IMR-90 (cell line): ENCODE data around the gene GNG12. TPM values are rescaled to one million over a fixed set of nuclear protein-coding genes. Genes with fewer than 3 reads are reported as not detected.

Experiments
- ATAC-seq: fragments of 200-7000 bp; cut with Tn5 transposase; 2 replicates; pipeline ENCODE4 v1.9.1; 2020; ENCODE audit warnings: low read depth, mild to moderate bottlenecking, moderate library complexity
- BruUV-seq: library from RNA; stranded (reverse); fragments of 400-500 nt; replicated peaks from 2 replicates; lab custom pipeline; 2021; lab: Mats Ljungman, UMichigan
- CTCF ChIA-PET: fragments of 300-600 bp; formaldehyde crosslinking; extraction: SDS; loops from one replicate; lab custom pipeline; 2021; ENCODE audit warnings: antibody characterized with exemption; lab: Yijun Ruan, JAX
- POLR2A ChIA-PET: fragments of 300-600 bp; sonication (Branson Sonifier 250); formaldehyde crosslinking; loops from one replicate; lab custom pipeline; 2022; ENCODE audit warnings: antibody characterized with exemption; ENCODE audit not compliant: unreplicated experiment; lab: Charles Lee
- DNase-seq: peaks from one replicate; pipeline ENCODE4 v3.0.0; 2013
- H2AFZ ChIP-seq: replicated peaks from 2 replicates; pipeline ENCODE3; 2013; ENCODE audit warnings: low read length, mild to moderate bottlenecking; ENCODE audit not compliant: poor library complexity
- H2AK5ac ChIP-seq: 2 replicates; pipeline ENCODE4 v1.6.1; 2013; ENCODE audit warnings: low read depth, low read length, inconsistent platforms
- H2AK9ac ChIP-seq: replicated peaks from 2 replicates; pipeline ENCODE3; 2013; ENCODE audit warnings: mild to moderate bottlenecking, low read depth, low read length, moderate library complexity; ENCODE audit not compliant: poor library complexity
- H2BK120ac ChIP-seq: 2 replicates; pipeline ENCODE4 v1.6.1; 2013; ENCODE audit warnings: low read depth, low read length, inconsistent platforms
- H2BK15ac ChIP-seq: 3 replicates; pipeline ENCODE4 v1.6.1; 2013; ENCODE audit warnings: low read depth, low read length, inconsistent platforms
- H2BK20ac ChIP-seq: 2 replicates; pipeline ENCODE4 v1.6.1; 2013; ENCODE audit warnings: low read depth, mild to moderate bottlenecking, inconsistent platforms, low read length, moderate library complexity
- H2BK5ac ChIP-seq: 2 replicates; pipeline ENCODE4 v1.6.1; 2013; ENCODE audit warnings: mild to moderate bottlenecking, low read depth, low read length, inconsistent platforms; ENCODE audit not compliant: poor library complexity, severe bottlenecking
- H3K14ac ChIP-seq: replicated peaks from 2 replicates; pipeline ENCODE4 v1.6.1; 2013; ENCODE audit warnings: low read depth, low read length, inconsistent platforms
- H3K18ac ChIP-seq: 2 replicates; pipeline ENCODE4 v1.6.1; 2013; ENCODE audit warnings: low read depth, low read length, control low read depth
- H3K23ac ChIP-seq: 2 replicates; pipeline ENCODE4 v1.6.1; 2013; ENCODE audit warnings: low read depth, low read length, inconsistent platforms
- H3K27ac ChIP-seq: 2 replicates; pipeline ENCODE4 v1.5.1; 2013; ENCODE audit warnings: mild to moderate bottlenecking, control low read depth, low read length; ENCODE audit not compliant: insufficient read depth
- H3K27me3 ChIP-seq: 2 replicates; pipeline ENCODE4 v1.6.1; 2013; ENCODE audit warnings: low read length; ENCODE audit not compliant: control insufficient read depth, insufficient read depth
- H3K36me3 ChIP-seq: 2 replicates; pipeline ENCODE4 v1.6.1; 2013; ENCODE audit warnings: low read length, mixed read lengths; ENCODE audit not compliant: control insufficient read depth, insufficient read depth
- H3K4ac ChIP-seq: 2 replicates; pipeline ENCODE4 v1.6.1; 2013; ENCODE audit warnings: low read depth, low read length, inconsistent platforms
- H3K4me1 ChIP-seq: 2 replicates; pipeline ENCODE4 v1.6.1; 2013; ENCODE audit warnings: low read length, mixed read lengths; ENCODE audit not compliant: control insufficient read depth, insufficient read depth
- H3K4me2 ChIP-seq: 2 replicates; pipeline ENCODE4 v1.6.1; 2013; ENCODE audit warnings: low read depth, mild to moderate bottlenecking, control low read depth, low read length, moderate library complexity
- H3K4me3 ChIP-seq: 2 replicates; pipeline ENCODE4 v1.5.1; 2013; ENCODE audit warnings: low read depth, mild to moderate bottlenecking, control low read depth, low read length, moderate library complexity; ENCODE audit not compliant: insufficient read depth
- H3K56ac ChIP-seq: 2 replicates; pipeline ENCODE4 v1.6.1; 2013; ENCODE audit warnings: low read length, inconsistent platforms; ENCODE audit not compliant: insufficient read depth; ENCODE audit errors: extremely low read depth
- H3K79me1 ChIP-seq, 2 experiments: 2 replicates each; pipeline ENCODE4 v1.6.1; 2013; ENCODE audit warnings: low read length in 2 of 2, inconsistent platforms in 1 of 2, low read depth in 1 of 2
- H3K9ac ChIP-seq: 2 replicates; pipeline ENCODE4 v1.6.1; 2013; ENCODE audit warnings: low read depth, low read length, control low read depth
- H3K9me1 ChIP-seq: 2 replicates; pipeline ENCODE4 v1.6.1; 2013; ENCODE audit warnings: low read length, inconsistent platforms; ENCODE audit not compliant: insufficient read depth
- H3K9me3 ChIP-seq: 2 replicates; pipeline ENCODE4 v1.6.1; 2013; ENCODE audit warnings: low read length; ENCODE audit not compliant: control insufficient read depth, insufficient read depth
- H4K20me1 ChIP-seq: 2 replicates; pipeline ENCODE4 v1.6.1; 2013; ENCODE audit warnings: low read length, inconsistent platforms; ENCODE audit not compliant: insufficient read depth
- H4K5ac ChIP-seq: 2 replicates; pipeline ENCODE4 v1.6.1; 2013; ENCODE audit warnings: mild to moderate bottlenecking, low read depth, low read length, control low read depth
- H4K8ac ChIP-seq, 2 experiments: 2 replicates each; pipeline ENCODE4 v1.6.1; 2013; ENCODE audit warnings: low read depth in 2 of 2, low read length in 2 of 2, control low read depth in 1 of 2, inconsistent platforms in 1 of 2
- H4K91ac ChIP-seq: 2 replicates; pipeline ENCODE4 v1.6.1; 2013; ENCODE audit warnings: low read depth, low read length, inconsistent platforms; ENCODE audit not compliant: insufficient read depth
- CEBPB ChIP-seq: IDR thresholded peaks from 2 replicates; pipeline ENCODE4 v1.6.1; 2012; ENCODE audit warnings: low read depth, low read length, improper control_type of control experiment
- MAFK ChIP-seq: IDR thresholded peaks from 2 replicates; pipeline ENCODE4 v1.6.1; 2012; ENCODE audit warnings: low read depth, low read length, improper control_type of control experiment
- WGBS, 2 experiments: methylation state at CpG; one replicate each; pipeline versions ENCODE4 v1.1.5 to v1.1.7; 2013; ENCODE audit warnings: missing lambda C conversion rate in 2 of 2; ENCODE audit not compliant: insufficient read length in 1 of 2; ENCODE audit errors: extremely low coverage in 2 of 2; 5-methylcytosine and 5-hydroxymethylcytosine counted together
- dilution Hi-C: fragments of 300-500 bp; cut with HindIII; formaldehyde crosslinking; loops from one replicate; pipeline ENCODE4 v1.14.3; 2018; ENCODE audit warnings: low sequenced_read_pairs; ENCODE audit not compliant: unreplicated experiment
- in situ Hi-C: fragments of 300-500 bp; cut with MboI; formaldehyde crosslinking; loops from 3 replicates; pipeline ENCODE4 v1.14.3; 2019; ENCODE audit warnings: low sequenced_read_pairs, inconsistent platforms, mixed read lengths
- intact Hi-C: fragments of 100-400 bp; cut with micrococcal nuclease; formaldehyde crosslinking; loops from 2 replicates; pipeline ENCODE4 v1.10.0; 2022
- polyA plus RNA-seq, 3 experiments: library from polyadenylated mRNA; depleted of rRNA; stranded (reverse); fragments of >200 nt; gene quantifications; 2 replicates each; pipeline ENCODE4 v1.2.3, GENCODE V29; 2012; ENCODE audit warnings: low replicate concordance in 1 of 3
- total RNA-seq: library from RNA; depleted of rRNA; stranded (reverse); fragments of >200 nt; gene quantifications from 2 replicates; pipeline ENCODE4 v1.2.3, GENCODE V29; 2012

GNG12 gene
- total and polyA plus RNA-seq, 2 of the 4 experiments (the other 2 are of a cell fraction) = 92.3 to 132 TPM

DNA sequence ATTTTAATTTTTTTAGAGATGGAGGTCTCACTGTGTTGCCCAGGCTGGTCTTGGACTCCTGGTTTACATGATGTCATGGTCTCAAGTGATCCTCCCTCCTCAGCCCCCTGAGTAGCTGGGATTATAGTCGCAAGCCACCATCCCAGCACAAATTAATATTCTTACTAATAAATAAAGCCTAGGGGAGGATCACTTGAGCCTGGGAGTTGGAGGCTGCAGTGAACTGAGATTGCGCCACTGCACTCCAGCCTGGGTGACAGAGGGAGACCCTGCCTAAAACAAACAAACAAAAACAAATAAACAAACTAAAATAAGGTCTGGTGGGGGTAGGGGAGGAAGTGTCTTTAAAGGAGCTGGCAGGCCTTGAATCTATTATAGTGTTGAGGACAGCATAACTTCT, 157.0 kb downstream of the GNG12 start:
- no CpG with 5 or more reads among the region's 2 CpGs for WGBS, 2 experiments
- CTCF ChIA-PET = interaction anchor here (1.2 to 2.0 kb wide), 3 partner anchors 84 to 141 kb away, joined by 3 to 6 read pairs (median 6); no protein-coding TSS in a partner anchor

More for the DNA sequence above, 157.0 kb downstream of the GNG12 start:
- Histone ChIP-seq H4K20me1 (no peaks in the 10 kb centered on the region), H3K4ac (no peak overlapping the region), H3K4me2 (no peak overlapping the region), H3K4me3 (no peak overlapping the region), H3K9me1 (no peaks in the 10 kb centered on the region), H3K27ac (no peak overlapping the region), H3K9me3 (no peaks in the 10 kb centered on the region), H2BK20ac (no peak overlapping the region), H2BK5ac (no peak overlapping the region), H2AFZ (no peak overlapping the region), H3K14ac (no peak overlapping the region), H3K9ac (no peak overlapping the region), H3K27me3 (no peaks in the 10 kb centered on the region; the same call in 1 of the 2 replicates), H3K56ac (no peak overlapping the region), H4K5ac (no peak overlapping the region), H4K8ac (no peak overlapping the region), H3K4me1 (peaks cover 4% of the 10 kb centered on the region), H3K23ac (no peak overlapping the region), H2BK120ac (no peak overlapping the region), H3K36me3 (no peaks in the 10 kb centered on the region), H2AK5ac (no peak overlapping the region), H2AK9ac (no peak overlapping the region), H3K18ac (no peak overlapping the region), H4K91ac (no peak overlapping the region), H2BK15ac (no peak overlapping the region), H3K79me1 (no peaks in the 10 kb centered on the region)
- BruUV-seq = no TSS peak
- ATAC-seq (no peak), DNase-seq (no peak)
- TF ChIP-seq MAFK = no peak
- 0 out of 2 replicates have a peak, but pooled peaks have one; percentile 7 for TF ChIP-seq CEBPB
- POLR2A ChIA-PET = interaction anchor here (2.4 kb wide), 1 partner anchor 9 kb away, joined by 8 read pairs; the partner anchor contains the start of gene GADD45A
- intact Hi-C loops = no loop called here
- dilution Hi-C loops = no loop called here
- in situ Hi-C loops = loop anchor here (25.0 kb wide), 1 partner anchor 114 kb away; no protein-coding TSS in a partner anchor
